Measurements from ENCODE around the gene GYPC.

DNA sequence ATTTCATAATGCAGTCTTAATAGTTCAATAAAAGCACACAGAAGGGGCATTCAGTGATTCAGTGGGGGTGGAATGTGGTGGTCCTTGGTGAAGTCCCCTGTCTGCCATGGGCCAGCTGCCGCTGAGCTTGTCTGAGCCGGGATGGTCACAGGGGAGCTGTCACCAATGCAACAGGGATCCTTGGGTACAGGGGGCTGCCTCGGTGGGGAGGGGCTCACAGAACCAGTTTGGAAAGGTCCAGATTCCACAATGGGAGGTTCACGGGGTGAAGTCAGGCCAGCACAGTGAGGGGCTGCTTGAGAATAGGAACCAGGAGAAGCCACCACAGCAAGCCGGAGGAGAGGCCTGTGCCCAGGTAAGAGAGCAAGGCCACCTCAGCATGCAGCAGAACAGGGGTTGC, 75.4 kb downstream of the GYPC start:
- TF ChIP-seq, protein P1, sequence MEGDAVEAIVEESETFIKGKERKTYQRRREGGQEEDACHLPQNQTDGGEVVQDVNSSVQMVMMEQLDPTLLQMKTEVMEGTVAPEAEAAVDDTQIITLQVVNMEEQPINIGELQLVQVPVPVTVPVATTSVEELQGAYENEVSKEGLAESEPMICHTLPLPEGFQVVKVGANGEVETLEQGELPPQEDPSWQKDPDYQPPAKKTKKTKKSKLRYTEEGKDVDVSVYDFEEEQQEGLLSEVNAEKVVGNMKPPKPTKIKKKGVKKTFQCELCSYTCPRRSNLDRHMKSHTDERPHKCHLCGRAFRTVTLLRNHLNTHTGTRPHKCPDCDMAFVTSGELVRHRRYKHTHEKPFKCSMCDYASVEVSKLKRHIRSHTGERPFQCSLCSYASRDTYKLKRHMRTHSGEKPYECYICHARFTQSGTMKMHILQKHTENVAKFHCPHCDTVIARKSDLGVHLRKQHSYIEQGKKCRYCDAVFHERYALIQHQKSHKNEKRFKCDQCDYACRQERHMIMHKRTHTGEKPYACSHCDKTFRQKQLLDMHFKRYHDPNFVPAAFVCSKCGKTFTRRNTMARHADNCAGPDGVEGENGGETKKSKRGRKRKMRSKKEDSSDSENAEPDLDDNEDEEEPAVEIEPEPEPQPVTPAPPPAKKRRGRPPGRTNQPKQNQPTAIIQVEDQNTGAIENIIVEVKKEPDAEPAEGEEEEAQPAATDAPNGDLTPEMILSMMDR (IDR thresholded peaks at IDR 0.05), result no peak
- TF ChIP-seq MAZ (IDR thresholded peaks at IDR 0.05; ENCODE audit: borderline replicate concordance, low read depth, low read length), result no peak
- no peak for TF ChIP-seq FOSB (CRISPR knock-in tag; IDR thresholded peaks at IDR 0.05)
- no peak for TF ChIP-seq MAFK (IDR thresholded peaks at IDR 0.05; ENCODE audit: partially characterized antibody)
- TF ChIP-seq EP300 (IDR thresholded peaks at IDR 0.05), result no peak
- no peak for TF ChIP-seq RAD21 (conservative IDR thresholded peaks at IDR 0.05 in 1 of 2, IDR thresholded peaks at IDR 0.05 in 1 of 2)
- no peak for TF ChIP-seq NPAS2 (CRISPR knock-in tag; IDR thresholded peaks at IDR 0.05; ENCODE audit: borderline replicate concordance)
- TF ChIP-seq CBX2 (IDR thresholded peaks at IDR 0.05; ENCODE audit: borderline replicate concordance, low read depth), result no peak
- TF ChIP-seq CHD4 (IDR thresholded peaks at IDR 0.05; ENCODE audit: borderline replicate concordance), result no peak
- no peak for TF ChIP-seq JUN (IDR thresholded peaks at IDR 0.05)
- no peak for TF ChIP-seq POLR2A (IDR thresholded peaks at IDR 0.05; ENCODE audit: low read length)
- no peak for TF ChIP-seq EHMT2 (IDR thresholded peaks at IDR 0.05; ENCODE audit: low read depth)

All from A549 (cell line).